Mesendoderm (in vitro differentiated cells): ENCODE measurements around the gene ZNF263.

Experiments
- DNase-seq: peaks from one replicate; pipeline ENCODE4 v3.0.0; 2013
- H2AK5ac ChIP-seq: 2 replicates; pipeline ENCODE4 v1.6.1; 2013; ENCODE audit warnings: low read length, inconsistent platforms
- H2BK120ac ChIP-seq: 2 replicates; pipeline ENCODE4 v1.6.1; 2013; ENCODE audit warnings: low read depth, mild to moderate bottlenecking, low read length, moderate library complexity, mixed read lengths
- H2BK15ac ChIP-seq: replicated peaks from 2 replicates; pipeline ENCODE4 v1.6.1; 2013; ENCODE audit warnings: low read depth, mild to moderate bottlenecking, moderate library complexity
- H2BK5ac ChIP-seq: 2 replicates; pipeline ENCODE4 v1.6.1; 2013; ENCODE audit warnings: low read length, inconsistent platforms
- H3K18ac ChIP-seq: 2 replicates; pipeline ENCODE4 v1.6.1; 2013; ENCODE audit warnings: mild to moderate bottlenecking, low read length, mixed read lengths
- H3K23ac ChIP-seq: one replicate; pipeline ENCODE4 v1.6.1; 2013; ENCODE audit warnings: low read length
- H3K27ac ChIP-seq: 2 replicates; pipeline ENCODE4 v1.5.1; 2013; ENCODE audit warnings: low read depth, mild to moderate bottlenecking, inconsistent platforms, low read length, moderate library complexity
- H3K27me3 ChIP-seq: 2 replicates; pipeline ENCODE4 v1.6.1; 2013; ENCODE audit warnings: low read length, control low read depth, mild to moderate bottlenecking, inconsistent platforms; ENCODE audit not compliant: insufficient read depth, poor library complexity
- H3K36me3 ChIP-seq: 2 replicates; pipeline ENCODE4 v1.6.1; 2013; ENCODE audit warnings: low read length, inconsistent platforms; ENCODE audit not compliant: control insufficient read depth, insufficient read depth
- H3K4ac ChIP-seq: one replicate; pipeline ENCODE4 v1.6.1; 2013; ENCODE audit warnings: low read depth, mild to moderate bottlenecking, low read length, moderate library complexity
- H3K4me1 ChIP-seq: 2 replicates; pipeline ENCODE4 v1.6.1; 2013; ENCODE audit warnings: low read depth, low read length, inconsistent platforms; ENCODE audit not compliant: control insufficient read depth
- H3K4me2 ChIP-seq: 2 replicates; pipeline ENCODE4 v1.6.1; 2013; ENCODE audit warnings: low read length
- H3K4me3 ChIP-seq: 2 replicates; pipeline ENCODE4 v1.5.1; 2013; ENCODE audit warnings: mild to moderate bottlenecking, low read length
- H3K56ac ChIP-seq: one replicate; pipeline ENCODE4 v1.6.1; 2013; ENCODE audit warnings: low read length
- H3K79me1 ChIP-seq: 2 replicates; pipeline ENCODE4 v1.6.1; 2013; ENCODE audit warnings: low read length, inconsistent platforms
- H3K79me2 ChIP-seq: 2 replicates; pipeline ENCODE4 v1.6.1; 2013; ENCODE audit warnings: mild to moderate bottlenecking, low read length; ENCODE audit not compliant: control insufficient read depth, insufficient read depth
- H3K9ac ChIP-seq: 2 replicates; pipeline ENCODE4 v1.6.1; 2013; ENCODE audit warnings: low read length, inconsistent platforms
- H4K5ac ChIP-seq: one replicate; pipeline ENCODE4 v1.6.1; 2013; ENCODE audit warnings: low read length
- H4K8ac ChIP-seq: one replicate; pipeline ENCODE4 v1.6.1; 2013; ENCODE audit warnings: low read depth, mild to moderate bottlenecking, control low read depth, low read length, moderate library complexity
- WGBS: extraction: QIAGEN DNeasy Blood & Tissue Kit; methylation state at CpG from one replicate; pipeline ENCODE4 v1.1.7; 2013; ENCODE audit warnings: low lambda C conversion rate, missing lambda C conversion rate; ENCODE audit not compliant: insufficient coverage; ENCODE audit errors: extremely low coverage; 5-methylcytosine and 5-hydroxymethylcytosine counted together

Gene ZNF263

DNA sequence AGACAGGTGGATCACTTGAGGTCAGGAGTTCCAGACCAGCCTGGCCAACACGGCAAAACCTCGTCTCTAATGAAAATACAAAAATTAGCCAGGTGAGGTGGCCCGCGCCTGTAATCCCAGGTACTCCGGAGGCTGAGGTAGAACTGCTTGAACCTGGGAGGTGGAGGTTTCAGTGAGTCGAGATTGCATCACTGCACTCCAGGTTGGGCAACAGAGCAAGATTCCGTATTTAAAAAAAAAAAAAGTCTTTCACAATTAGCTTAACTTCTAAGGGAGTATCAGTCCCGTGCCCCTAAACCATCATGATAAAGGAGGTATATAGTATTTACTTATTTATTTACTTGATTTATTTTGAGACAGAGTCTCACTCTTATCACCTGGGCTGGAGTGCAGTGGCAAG, 23.5 kb upstream of the ZNF263 start:
- Histone ChIP-seq H4K8ac (no peak overlapping the region), H3K27ac (no peak overlapping the region), H2BK15ac (no peak overlapping the region), H2BK5ac (no peak overlapping the region), H2AK5ac (no peak overlapping the region), H3K79me2 (no peaks in the 10 kb centered on the region), H3K9ac (no peak overlapping the region), H3K79me1 (no peaks in the 10 kb centered on the region), H3K56ac (no peak overlapping the region), H3K4me2 (no peak overlapping the region), H3K27me3 (no peaks in the 10 kb centered on the region), H2BK120ac (no peak overlapping the region), H3K4me3 (no peak overlapping the region), H3K18ac (no peak overlapping the region), H4K5ac (no peak overlapping the region), H3K23ac (no peak overlapping the region), H3K4ac (no peak overlapping the region), H3K36me3 (no peaks in the 10 kb centered on the region), H3K4me1 (no peaks in the 10 kb centered on the region)
- DNase-seq = no peak
- WGBS = no CpG with 5 or more reads among the region's 8 CpGs

DNA sequence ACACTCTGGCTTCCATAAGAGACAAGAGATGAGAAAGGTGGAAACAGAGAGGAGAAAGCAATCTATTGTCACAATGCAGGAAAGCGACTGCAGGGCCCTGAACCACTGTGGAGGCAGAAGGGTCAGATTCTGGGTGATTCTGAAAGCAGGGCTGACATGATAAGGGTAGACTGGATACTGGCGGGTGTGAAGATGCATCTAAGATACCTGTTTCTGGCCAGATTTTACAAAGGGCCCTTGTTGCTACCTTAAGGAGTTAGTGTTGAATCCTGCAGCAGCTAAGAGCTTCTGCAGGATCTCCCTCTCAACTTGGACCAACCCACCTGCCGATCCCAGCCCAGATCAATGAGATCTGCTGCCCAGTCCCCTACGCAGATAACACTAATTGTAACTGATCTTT, 20.8 kb upstream of the ZNF263 start:
- Histone ChIP-seq H3K4me2 (no peak overlapping the region), H3K18ac (no peak overlapping the region), H3K9ac (no peak overlapping the region), H2AK5ac (no peak overlapping the region), H4K5ac (no peak overlapping the region), H3K4me1 (no peaks in the 10 kb centered on the region), H3K27ac (no peak overlapping the region), H3K4me3 (no peak overlapping the region), H3K23ac (no peak overlapping the region), H3K79me1 (no peaks in the 10 kb centered on the region), H2BK5ac (no peak overlapping the region), H2BK120ac (no peak overlapping the region), H3K79me2 (no peaks in the 10 kb centered on the region), H3K4ac (no peak overlapping the region), H3K56ac (no peak overlapping the region), H2BK15ac (no peak overlapping the region), H3K27me3 (no peaks in the 10 kb centered on the region), H4K8ac (no peak overlapping the region), H3K36me3 (no peaks in the 10 kb centered on the region)
- no peak for DNase-seq
- WGBS = no CpG with 5 or more reads among the region's 4 CpGs

DNA sequence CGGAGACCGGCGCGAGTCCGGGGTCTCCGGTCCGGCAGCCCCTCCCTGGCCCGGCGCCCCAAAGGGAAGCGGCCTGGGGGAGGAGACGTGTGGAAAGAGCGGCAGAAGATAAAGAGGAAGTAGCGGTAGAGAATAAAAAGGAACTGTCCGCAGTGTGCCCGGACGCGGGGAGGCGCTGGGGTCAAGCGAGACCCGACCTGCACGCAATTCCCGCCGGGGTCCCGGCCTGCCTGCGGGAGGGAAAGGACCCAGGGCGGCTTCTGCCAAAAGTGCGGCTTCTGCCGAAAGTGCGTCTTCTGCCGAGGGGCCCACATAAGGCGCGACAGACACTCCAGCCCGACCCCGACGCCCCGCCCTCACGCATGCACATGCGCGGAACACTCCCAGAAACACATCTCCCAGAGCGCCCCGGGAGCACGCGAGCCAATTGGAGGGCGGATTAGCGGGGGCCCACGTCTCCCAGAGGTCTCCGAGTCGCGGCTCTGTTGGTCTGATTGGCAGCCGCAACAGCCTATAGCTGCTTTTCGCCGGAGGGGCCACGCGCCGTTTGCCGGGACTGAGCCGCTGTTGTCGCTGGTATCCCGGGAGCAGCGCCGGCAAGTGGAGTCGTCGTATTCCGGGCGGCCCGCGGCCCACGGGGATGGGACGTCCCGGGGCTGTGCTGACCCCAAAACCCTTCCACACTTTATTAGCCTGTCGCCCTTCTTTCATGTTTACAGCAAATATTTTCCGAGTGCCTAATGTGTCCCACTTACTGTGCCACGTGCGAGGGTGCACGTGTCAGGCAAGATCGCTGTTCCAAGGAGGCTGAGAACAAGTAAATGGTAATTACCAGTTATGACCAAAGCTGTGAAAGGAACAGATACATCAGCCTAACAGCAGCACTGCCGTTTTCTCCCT, 18.9 kb upstream of the ZNF263 start:
- Histone ChIP-seq H2BK120ac (no peak overlapping the region), H2AK5ac (no peak overlapping the region), H3K9ac (peak overlapping the region; percentile 21), H3K27me3 (no peaks in the 10 kb centered on the region), H3K27ac (no peak overlapping the region), H2BK15ac (no peak overlapping the region), H3K4ac (no peak overlapping the region), H3K4me1 (no peaks in the 10 kb centered on the region), H3K36me3 (no peaks in the 10 kb centered on the region), H4K5ac (no peak overlapping the region), H3K18ac (no peak overlapping the region), H2BK5ac (no peak overlapping the region), H3K79me1 (no peaks in the 10 kb centered on the region), H3K4me3 (peak overlapping the region; percentile 5), H3K56ac (peak overlapping the region; percentile 62), H3K4me2 (peak overlapping the region; percentile 52), H3K23ac (no peak overlapping the region), H3K79me2 (no peaks in the 10 kb centered on the region), H4K8ac (no peak overlapping the region)
- WGBS = no CpG with 5 or more reads among the region's 77 CpGs
- peak; percentile 96 for DNase-seq

DNA sequence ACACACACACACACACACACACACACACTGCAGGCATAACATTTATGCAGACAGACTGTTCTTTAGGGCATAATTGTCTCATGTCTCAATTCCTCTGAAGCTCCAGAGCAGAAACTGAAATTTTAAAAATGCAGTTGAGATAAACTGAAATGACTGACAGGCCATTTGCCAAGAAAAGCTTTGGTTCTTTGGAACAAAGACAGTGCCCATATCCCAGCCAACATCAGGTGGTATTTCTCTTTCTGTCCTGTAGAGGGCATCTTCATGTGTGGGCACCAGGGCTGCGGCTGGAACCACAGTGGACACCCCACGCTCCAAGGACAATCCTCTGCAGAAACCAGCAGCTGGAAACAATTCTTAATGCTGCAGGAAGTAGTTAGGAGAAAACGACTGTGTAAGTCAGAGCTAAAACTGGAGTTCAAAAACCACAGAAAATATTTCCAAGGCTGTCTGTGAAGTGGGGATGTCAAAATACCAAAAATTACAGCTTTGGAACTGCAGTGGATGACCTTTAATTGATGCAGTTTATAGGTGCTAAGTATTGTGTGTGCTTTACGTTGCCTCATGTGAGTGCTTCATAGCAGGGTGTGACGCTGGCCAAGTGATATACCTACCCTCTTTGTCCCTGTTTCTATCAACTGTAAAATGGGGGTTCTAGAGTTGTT, 16.3 kb upstream of the ZNF263 start:
- no CpG with 5 or more reads among the region's 5 CpGs for WGBS
- H2BK5ac ChIP-seq = no peak overlapping the region

DNA sequence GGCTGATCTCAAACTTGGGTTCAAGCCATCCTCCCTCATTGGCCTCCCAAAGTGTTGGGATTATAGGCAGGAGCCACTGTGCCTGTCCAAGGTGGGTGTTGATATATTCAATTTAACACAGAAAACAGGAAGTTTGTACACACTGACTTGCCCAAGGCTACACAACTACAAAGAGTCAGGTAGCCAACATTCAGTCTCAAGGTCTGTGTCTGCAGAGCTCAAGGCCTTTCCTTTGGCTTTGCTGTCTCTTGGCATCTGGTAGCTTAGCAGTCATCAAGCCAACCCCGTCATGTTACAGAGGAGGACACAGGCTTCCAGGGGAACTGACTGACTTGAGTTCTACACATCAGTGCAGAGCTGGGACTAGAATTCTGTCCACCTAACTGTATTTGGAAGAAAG, 15.0 kb upstream of the ZNF263 start:
- no peaks in the 10 kb centered on the region for H3K79me2 ChIP-seq
- H3K56ac ChIP-seq = no peak overlapping the region
- no peak overlapping the region for H4K8ac ChIP-seq
- H2BK120ac ChIP-seq = no peak overlapping the region
- no peak overlapping the region for H2BK5ac ChIP-seq
- H2BK15ac ChIP-seq = no peak overlapping the region
- no peak overlapping the region for H3K27ac ChIP-seq
- no peak overlapping the region for H4K5ac ChIP-seq
- no peaks in the 10 kb centered on the region for H3K27me3 ChIP-seq
- H3K18ac ChIP-seq = no peak overlapping the region
- no peaks in the 10 kb centered on the region for H3K36me3 ChIP-seq
- H3K4ac ChIP-seq = no peak overlapping the region
- no peak overlapping the region for H2AK5ac ChIP-seq
- no CpG with 5 or more reads among the region's 1 CpG for WGBS
- no peak overlapping the region for H3K4me2 ChIP-seq
- no peaks in the 10 kb centered on the region for H3K4me1 ChIP-seq
- no peak overlapping the region for H3K23ac ChIP-seq
- no peak overlapping the region for H3K4me3 ChIP-seq
- no peak overlapping the region for H3K9ac ChIP-seq
- no peaks in the 10 kb centered on the region for H3K79me1 ChIP-seq
- DNase-seq = no peak

More for the DNA sequence above, 16.3 kb upstream of the ZNF263 start:
- Histone ChIP-seq H2AK5ac (no peak overlapping the region), H3K27ac (no peak overlapping the region), H3K23ac (no peak overlapping the region), H3K4me1 (no peaks in the 10 kb centered on the region), H3K36me3 (no peaks in the 10 kb centered on the region), H4K8ac (no peak overlapping the region), H3K18ac (no peak overlapping the region), H3K4me3 (no peak overlapping the region), H3K4ac (no peak overlapping the region), H4K5ac (no peak overlapping the region), H3K79me2 (no peaks in the 10 kb centered on the region), H3K4me2 (no peak overlapping the region), H3K56ac (no peak overlapping the region), H3K27me3 (no peaks in the 10 kb centered on the region), H3K79me1 (no peaks in the 10 kb centered on the region), H3K9ac (no peak overlapping the region), H2BK120ac (no peak overlapping the region), H2BK15ac (no peak overlapping the region)
- DNase-seq = peak; percentile 33
